HEK293T (cell line): ENCODE results near the gene ZNF705A.
"Not testable (repeated sequence)": the region's sequence is repeated elsewhere in the genome, so short reads cannot be mapped to it uniquely, and the experiment has no call there.

ENCODE experiments used
- CTCF ChIA-PET: fragments of 350-600 bp; formaldehyde crosslinking; extraction: SDS; loops from one replicate; lab custom pipeline; 2021; ENCODE audit warnings: antibody characterized with exemption, inconsistent platforms; lab: Yijun Ruan, JAX
- POLR2A ChIA-PET: fragments of 350-600 bp; formaldehyde crosslinking; extraction: SDS; loops from one replicate; lab custom pipeline; 2020; ENCODE audit warnings: antibody characterized with exemption, inconsistent platforms; lab: Yijun Ruan, JAX
- DNase-seq: peaks from one replicate; pipeline ENCODE4 v3.0.0; 2012; ENCODE audit warnings: mixed read lengths; ENCODE audit errors: extremely low spot score

ZNF705A gene

GRCh38 chr12:8228607-8229006 lies 71.8 kb downstream of the ZNF705A start:
- POLR2A ChIA-PET, CTCF ChIA-PET, DNase-seq: not testable (repeated sequence)

GRCh38 chr12:8229486-8229885 lies 72.7 kb downstream of the ZNF705A start:
- DNase-seq, POLR2A ChIA-PET, CTCF ChIA-PET: not testable (repeated sequence)
